Subcutaneous abdominal adipose tissue (tissue), 5 donors: ENCODE measurements around the gene SERPINA5.

Source experiments
- H3K27ac ChIP-seq: one replicate; pipeline ENCODE4 v1.7.0; 2013; ENCODE audit warnings: low read depth, mild to moderate bottlenecking, inconsistent platforms, low read length, moderate library complexity
- H3K27me3 ChIP-seq, 5 donors: one replicate each; pipeline ENCODE4 v1.7.0; 2013; ENCODE audit warnings: low read length in 5 of 5, inconsistent platforms in 1 of 5; ENCODE audit not compliant: control insufficient read depth in 5 of 5, insufficient read depth in 4 of 5
- H3K36me3 ChIP-seq, 5 donors: one replicate each; pipeline ENCODE4 v1.7.0; 2013; ENCODE audit warnings: low read length in 5 of 5; ENCODE audit not compliant: control insufficient read depth in 5 of 5, insufficient read depth in 5 of 5
- H3K4me1 ChIP-seq, 5 donors: one replicate each; pipeline ENCODE4 v1.7.0; 2013; ENCODE audit warnings: low read length in 5 of 5, mild to moderate bottlenecking in 3 of 5, moderate library complexity in 1 of 5; ENCODE audit not compliant: control insufficient read depth in 5 of 5, insufficient read depth in 5 of 5
- H3K4me3 ChIP-seq, 5 donors: one replicate each; pipeline ENCODE4 v1.7.0; 2013; ENCODE audit warnings: low read length in 5 of 5, low read depth in 1 of 5
- H3K9ac ChIP-seq, 5 donors: one replicate each; pipeline ENCODE4 v1.7.0; 2013; ENCODE audit warnings: low read length in 5 of 5, mild to moderate bottlenecking in 4 of 5, moderate library complexity in 3 of 5
- H3K9me3 ChIP-seq, 5 donors: one replicate each; pipeline ENCODE4 v1.7.0; 2013; ENCODE audit warnings: low read length in 5 of 5; ENCODE audit not compliant: control insufficient read depth in 5 of 5
- donor health status: healthy.
- donor health status: healthy.
- donor health status: healthy.
- donor health status: healthy.
- donor health status: healthy.

The SERPINA5 gene

DNA sequence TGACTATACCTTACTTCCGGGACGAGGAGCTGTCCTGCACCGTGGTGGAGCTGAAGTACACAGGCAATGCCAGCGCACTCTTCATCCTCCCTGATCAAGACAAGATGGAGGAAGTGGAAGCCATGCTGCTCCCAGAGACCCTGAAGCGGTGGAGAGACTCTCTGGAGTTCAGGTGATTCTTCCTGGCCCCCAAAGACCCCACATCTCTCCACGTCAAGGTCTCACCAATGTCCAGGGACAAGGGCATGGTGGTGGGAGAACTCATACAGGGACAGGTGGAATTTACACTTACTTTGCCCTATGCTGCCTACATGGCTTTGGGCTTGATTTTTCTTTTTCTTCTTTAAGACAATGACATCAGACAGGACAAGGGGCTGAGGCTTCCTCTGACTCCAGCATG is 38.1 kb downstream of the SERPINA5 start:
- peaks cover 0 to 13% (median 9%) of the 10 kb centered on the region in 5 donors for H3K27me3 ChIP-seq
- H3K9me3 ChIP-seq, result peaks cover 0 to 43% (median 36%) of the 10 kb centered on the region in 5 donors
- H3K9ac ChIP-seq, result no peak overlapping the region
- H3K27ac ChIP-seq, result no peak overlapping the region
- no peak overlapping the region for H3K4me3 ChIP-seq
- H3K36me3 ChIP-seq, result no peaks in the 10 kb centered on the region
- no peaks in the 10 kb centered on the region for H3K4me1 ChIP-seq

- Histone ChIP-seq H3K36me3 (no peaks in the 10 kb centered on the region), H3K9me3 (peaks cover 0 to 43% (median 36%) of the 10 kb centered on the region in 5 donors), H3K4me3 (no peak overlapping the region), H3K4me1 (no peaks in the 10 kb centered on the region), H3K9ac (no peak overlapping the region), H3K27me3 (peaks cover 0 to 18% (median 10%) of the 10 kb centered on the region in 5 donors), H3K27ac (no peak overlapping the region)
Observed at GRCh38 chr14:94620597-94620996, 39.4 kb downstream of the SERPINA5 start.

DNA sequence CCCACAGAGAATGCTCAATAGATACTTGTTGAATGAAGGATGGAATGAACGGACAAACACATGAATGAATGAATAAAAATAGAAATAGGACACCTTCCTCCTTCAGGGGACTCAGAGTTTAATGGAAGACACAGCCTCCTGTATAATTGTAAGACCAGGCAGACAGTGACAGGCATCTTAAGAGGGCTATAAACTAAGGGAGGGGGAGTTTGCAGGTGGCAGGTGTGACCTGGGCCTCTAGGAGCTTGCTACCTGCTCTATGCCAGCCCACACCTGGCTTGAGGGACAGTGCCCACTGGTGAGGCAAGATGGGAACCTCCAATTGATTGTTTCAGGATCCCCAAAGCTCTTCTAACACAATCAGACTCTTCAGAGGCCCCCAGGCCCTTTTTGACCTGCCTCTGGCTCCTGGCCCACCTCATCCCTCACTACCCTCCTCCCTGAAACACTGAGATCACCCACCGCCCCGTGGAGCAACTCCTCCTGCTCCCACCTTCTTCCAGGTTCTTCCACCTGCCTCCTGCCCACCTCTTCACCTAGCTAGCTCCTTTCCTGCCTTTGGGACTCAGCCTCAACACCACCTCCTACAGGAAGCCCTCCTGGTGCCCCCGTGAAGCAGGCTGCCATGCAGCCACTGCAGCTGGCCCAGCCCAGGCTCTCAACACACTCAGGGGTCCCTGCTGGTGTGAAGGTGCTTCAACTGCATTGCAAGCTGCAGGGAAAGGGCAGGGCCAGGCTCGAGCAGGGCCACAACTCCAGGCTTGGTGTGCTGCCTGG is 40.3 kb downstream of the SERPINA5 start:
- H3K4me1 ChIP-seq, result no peaks in the 10 kb centered on the region
- peaks cover 0 to 40% (median 36%) of the 10 kb centered on the region in 5 donors for H3K9me3 ChIP-seq
- peaks cover 0 to 18% (median 10%) of the 10 kb centered on the region in 5 donors for H3K27me3 ChIP-seq
- H3K4me3 ChIP-seq, result no peak overlapping the region
- H3K36me3 ChIP-seq, result no peaks in the 10 kb centered on the region
- H3K27ac ChIP-seq, result no peak overlapping the region
- H3K9ac ChIP-seq, result no peak overlapping the region

- Histone ChIP-seq H3K9me3 (peaks cover 0 to 27% (median 25%) of the 10 kb centered on the region in 5 donors), H3K36me3 (no peaks in the 10 kb centered on the region), H3K9ac (no peak overlapping the region), H3K27me3 (peaks cover 0 to 25% (median 10%) of the 10 kb centered on the region in 5 donors), H3K27ac (no peak overlapping the region), H3K4me1 (no peaks in the 10 kb centered on the region), H3K4me3 (no peak overlapping the region)
Observed at GRCh38 chr14:94622653-94623421, 41.6 kb downstream of the SERPINA5 start.

GRCh38 chr14:94623422-94623809 is 42.2 kb downstream of the SERPINA5 start:
- Histone ChIP-seq H3K4me3 (no peak overlapping the region), H3K36me3 (no peaks in the 10 kb centered on the region), H3K9ac (no peak overlapping the region), H3K4me1 (no peaks in the 10 kb centered on the region), H3K27me3 (peaks cover 0 to 31% (median 15%) of the 10 kb centered on the region in 5 donors), H3K9me3 (peaks cover 0 to 21% (median 19%) of the 10 kb centered on the region in 5 donors), H3K27ac (no peak overlapping the region)

GRCh38 chr14:94623856-94624499 is 42.8 kb downstream of the SERPINA5 start:
- no peak overlapping the region for H3K4me3 ChIP-seq
- no peak overlapping the region for H3K9ac ChIP-seq
- H3K4me1 ChIP-seq, result no peaks in the 10 kb centered on the region
- H3K9me3 ChIP-seq, result peaks cover 0 to 15% (median 14%) of the 10 kb centered on the region in 5 donors
- H3K36me3 ChIP-seq, result no peaks in the 10 kb centered on the region
- no peak overlapping the region for H3K27ac ChIP-seq
- H3K27me3 ChIP-seq, result peaks cover 0 to 32% (median 16%) of the 10 kb centered on the region in 5 donors

- Histone ChIP-seq H3K36me3 (no peaks in the 10 kb centered on the region), H3K27ac (no peak overlapping the region), H3K27me3 (peaks cover 0 to 36% (median 16%) of the 10 kb centered on the region in 5 donors), H3K4me3 (no peak overlapping the region), H3K9ac (no peak overlapping the region), H3K4me1 (no peaks in the 10 kb centered on the region), H3K9me3 (peaks cover 0 to 8% (median 6%) of the 10 kb centered on the region in 5 donors)
Observed at GRCh38 chr14:94624537-94625352, 43.5 kb downstream of the SERPINA5 start.

DNA sequence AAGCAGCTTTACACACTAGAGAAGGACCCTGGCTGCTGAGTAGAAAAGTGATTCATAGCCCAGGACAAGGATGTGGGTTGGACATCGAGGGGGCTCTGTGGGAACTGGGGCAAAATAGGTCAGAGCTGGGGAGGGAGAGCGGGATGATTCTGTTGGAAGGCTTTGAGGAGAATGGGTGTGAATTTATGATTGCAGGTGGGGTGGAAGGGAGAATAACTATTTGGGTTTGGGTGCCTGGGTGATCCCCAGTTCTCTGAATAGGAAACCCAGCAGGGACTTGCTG is 44.1 kb downstream of the SERPINA5 start:
- H3K27me3 ChIP-seq, result peaks cover 0 to 36% (median 16%) of the 10 kb centered on the region in 5 donors
- no peaks in the 10 kb centered on the region for H3K36me3 ChIP-seq
- no peak overlapping the region for H3K27ac ChIP-seq
- H3K9me3 ChIP-seq, result peaks cover 0 to 5% (median under 1%) of the 10 kb centered on the region in 5 donors
- H3K4me3 ChIP-seq, result no peak overlapping the region
- H3K9ac ChIP-seq, result no peak overlapping the region
- no peaks in the 10 kb centered on the region for H3K4me1 ChIP-seq

GRCh38 chr14:94628578-94628977 is 47.4 kb downstream of the SERPINA5 start:
- no peaks in the 10 kb centered on the region for H3K4me1 ChIP-seq
- no peak overlapping the region for H3K27ac ChIP-seq
- H3K36me3 ChIP-seq, result no peaks in the 10 kb centered on the region
- H3K9me3 ChIP-seq, result peaks cover 0 to 2% (median 0%) of the 10 kb centered on the region in 5 donors
- H3K9ac ChIP-seq, result no peak overlapping the region
- no peak overlapping the region for H3K4me3 ChIP-seq
- H3K27me3 ChIP-seq, result peaks cover 3 to 42% (median 20%) of the 10 kb centered on the region in 5 donors
